HG03460 (cell line): ENCODE data around the gene ADAM33.

Source experiments
- ATAC-seq: cut with Tn5 transposase; IDR thresholded peaks from one replicate; pipeline ENCODE4 v1.9.1; 2021; ENCODE audit not compliant: unreplicated experiment

Gene ADAM33, protein sequence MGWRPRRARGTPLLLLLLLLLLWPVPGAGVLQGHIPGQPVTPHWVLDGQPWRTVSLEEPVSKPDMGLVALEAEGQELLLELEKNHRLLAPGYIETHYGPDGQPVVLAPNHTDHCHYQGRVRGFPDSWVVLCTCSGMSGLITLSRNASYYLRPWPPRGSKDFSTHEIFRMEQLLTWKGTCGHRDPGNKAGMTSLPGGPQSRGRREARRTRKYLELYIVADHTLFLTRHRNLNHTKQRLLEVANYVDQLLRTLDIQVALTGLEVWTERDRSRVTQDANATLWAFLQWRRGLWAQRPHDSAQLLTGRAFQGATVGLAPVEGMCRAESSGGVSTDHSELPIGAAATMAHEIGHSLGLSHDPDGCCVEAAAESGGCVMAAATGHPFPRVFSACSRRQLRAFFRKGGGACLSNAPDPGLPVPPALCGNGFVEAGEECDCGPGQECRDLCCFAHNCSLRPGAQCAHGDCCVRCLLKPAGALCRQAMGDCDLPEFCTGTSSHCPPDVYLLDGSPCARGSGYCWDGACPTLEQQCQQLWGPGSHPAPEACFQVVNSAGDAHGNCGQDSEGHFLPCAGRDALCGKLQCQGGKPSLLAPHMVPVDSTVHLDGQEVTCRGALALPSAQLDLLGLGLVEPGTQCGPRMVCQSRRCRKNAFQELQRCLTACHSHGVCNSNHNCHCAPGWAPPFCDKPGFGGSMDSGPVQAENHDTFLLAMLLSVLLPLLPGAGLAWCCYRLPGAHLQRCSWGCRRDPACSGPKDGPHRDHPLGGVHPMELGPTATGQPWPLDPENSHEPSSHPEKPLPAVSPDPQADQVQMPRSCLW

DNA sequence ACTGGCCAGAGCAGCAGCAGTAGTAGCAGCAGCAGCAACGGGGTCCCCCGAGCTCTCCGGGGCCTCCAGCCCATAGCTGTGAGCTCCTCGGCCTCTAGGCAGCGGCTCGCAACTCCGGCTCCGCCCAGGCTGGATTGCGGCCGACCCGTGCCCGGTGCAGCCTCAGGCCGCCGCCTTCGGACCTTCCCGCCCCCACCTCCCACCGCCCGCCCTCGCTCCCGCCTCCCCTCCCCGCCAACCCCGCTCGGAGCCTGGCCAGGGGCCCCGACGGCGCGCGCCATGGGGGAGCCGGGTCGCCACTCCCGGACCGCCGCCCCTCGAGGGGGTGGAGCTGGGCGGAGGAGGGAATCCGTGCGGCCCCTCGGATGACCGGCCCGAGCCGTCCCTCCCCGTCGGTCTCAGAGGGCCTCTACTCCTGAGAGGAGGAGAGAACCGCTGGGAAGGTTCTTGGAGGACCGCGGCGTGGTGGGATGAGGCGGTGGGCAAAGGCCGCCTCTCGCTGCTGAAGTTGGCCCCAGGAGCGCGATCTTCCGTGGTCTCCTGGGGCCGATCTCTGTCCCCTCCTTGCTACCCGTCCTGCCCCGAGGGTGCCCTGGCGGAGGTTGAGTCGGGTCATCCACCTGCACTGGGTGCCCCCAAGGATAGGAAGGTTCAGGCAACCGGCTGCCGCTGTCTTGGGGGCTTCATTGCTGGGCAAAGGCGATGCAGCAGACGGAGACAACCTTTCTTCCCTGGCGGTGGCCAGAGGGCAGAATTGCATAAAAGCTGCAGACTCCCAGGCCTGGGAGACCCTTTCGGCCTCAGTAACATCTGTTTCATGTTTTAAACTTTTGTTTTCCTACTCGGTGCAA is at the start of gene ADAM33:
TSS of gene ADAM33 (minus strand) at position 80 of the 851 bp plus-strand sequence. CDS start at position 74, 6 bp downstream.
- ATAC-seq = no peak

DNA sequence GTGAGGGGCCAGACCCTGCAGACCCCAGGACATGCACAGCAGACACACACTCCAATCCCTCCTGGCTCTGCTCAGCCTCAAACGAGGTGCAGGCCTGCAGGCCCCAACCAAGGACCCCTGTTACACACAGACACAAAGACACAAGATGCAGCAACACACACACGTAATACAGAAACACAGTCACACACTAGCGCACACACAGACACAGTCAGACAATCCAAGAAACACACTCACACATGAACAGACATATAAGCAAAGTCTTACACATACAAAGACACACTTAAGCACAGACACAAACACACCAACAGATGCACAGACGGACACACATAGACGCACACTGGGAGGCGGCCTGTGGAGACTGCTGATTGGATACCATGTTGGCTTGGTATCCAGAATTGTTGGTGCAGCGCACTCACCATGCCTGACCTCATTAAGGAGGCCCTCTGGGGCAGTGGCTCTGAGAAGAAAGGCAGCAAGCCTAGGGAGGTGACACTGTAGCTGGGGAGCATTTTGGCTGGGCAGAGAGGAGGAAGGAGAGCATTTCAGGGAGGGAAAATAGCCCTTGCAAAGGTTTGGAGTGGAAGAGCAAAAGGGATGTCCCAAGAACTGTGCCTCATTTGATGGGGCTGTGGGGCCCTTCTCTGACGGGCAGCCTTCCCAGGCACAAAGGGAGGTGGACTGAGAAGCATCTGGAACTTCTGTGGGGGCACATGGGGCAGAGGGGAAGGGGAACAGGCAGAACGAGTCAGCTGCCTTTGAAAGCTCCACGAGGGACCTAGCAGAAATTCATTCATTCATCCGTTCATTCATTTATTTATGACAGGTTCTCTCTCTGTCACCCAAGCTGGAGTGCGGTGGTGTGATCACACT is 49.2 kb upstream of the ADAM33 start:
- no peak for ATAC-seq

DNA sequence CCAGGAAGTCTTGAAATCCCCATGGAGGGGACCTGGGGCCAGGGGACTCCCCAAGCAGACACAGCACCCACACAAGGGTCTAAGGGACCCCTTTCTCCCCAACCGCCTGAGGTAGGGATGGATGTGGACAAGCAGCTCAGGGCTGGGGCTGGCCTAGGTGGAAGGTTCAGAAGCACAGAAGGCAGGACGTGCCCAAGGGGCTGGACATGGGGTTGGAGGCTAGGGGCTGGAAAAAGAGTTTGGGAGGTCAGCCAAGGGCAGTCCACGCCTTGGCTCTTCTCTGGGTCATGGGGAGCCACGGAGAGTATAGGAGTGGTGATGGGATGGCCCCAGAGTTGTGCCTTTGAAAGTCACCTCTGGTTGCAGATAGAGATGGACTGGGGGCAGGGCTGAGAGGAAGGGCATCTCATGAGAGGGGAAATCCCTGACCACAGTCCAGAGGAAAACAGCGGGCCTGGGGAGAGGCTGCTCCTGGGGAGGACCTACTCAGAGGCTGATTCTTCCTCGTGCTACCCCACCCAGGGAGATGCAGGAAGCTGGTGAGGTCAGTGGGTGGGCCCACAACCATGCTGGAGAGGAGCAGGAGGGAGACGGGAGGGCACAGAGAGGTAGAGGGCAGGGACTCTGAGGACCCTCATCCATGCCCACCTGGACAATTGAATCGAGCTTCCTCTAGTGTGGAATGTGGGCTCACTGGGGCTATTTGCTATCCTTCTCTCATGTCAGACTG is 48.2 kb upstream of the ADAM33 start:
- ATAC-seq = no peak

DNA sequence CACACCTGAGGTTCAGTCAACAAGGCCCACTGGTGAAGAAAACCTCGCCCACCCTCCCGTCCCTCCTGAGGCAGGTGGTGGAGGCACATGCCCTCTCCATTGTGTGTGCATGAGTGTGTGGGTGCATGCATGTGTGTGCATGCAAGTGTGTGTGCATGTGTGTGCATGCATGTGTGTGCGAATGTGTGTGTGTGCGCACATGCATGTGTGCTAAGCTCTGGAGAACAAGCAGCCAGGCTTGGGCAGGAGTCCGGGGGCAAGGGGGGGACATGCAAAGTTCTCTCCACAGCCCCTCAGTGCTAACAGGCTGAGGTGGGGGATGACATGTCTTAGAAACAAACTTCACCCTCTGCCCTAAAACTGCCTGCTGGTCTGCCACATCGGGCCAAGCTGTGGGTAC is 47.6 kb upstream of the ADAM33 start:
- no peak for ATAC-seq

DNA sequence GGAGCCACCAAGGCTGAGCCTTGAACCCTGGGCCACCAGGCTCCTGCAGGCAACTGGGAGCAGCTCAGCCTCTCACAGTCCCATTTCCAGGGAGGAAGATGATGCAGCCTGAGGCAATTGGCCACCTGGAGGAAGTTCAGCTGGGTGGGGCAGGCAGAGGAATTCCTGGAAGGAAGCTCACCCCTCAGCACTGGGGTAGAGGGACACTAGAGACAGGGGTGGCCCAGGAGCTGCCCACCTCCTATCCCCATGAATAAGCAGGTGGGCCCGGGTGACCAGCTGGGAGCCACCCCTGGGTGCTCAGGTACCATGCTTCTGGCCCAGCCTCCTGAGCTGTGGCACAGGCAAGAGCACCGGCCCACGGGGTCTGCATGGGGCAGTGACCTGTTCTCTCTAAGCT is 47.1 kb upstream of the ADAM33 start:
- ATAC-seq = no peak

DNA sequence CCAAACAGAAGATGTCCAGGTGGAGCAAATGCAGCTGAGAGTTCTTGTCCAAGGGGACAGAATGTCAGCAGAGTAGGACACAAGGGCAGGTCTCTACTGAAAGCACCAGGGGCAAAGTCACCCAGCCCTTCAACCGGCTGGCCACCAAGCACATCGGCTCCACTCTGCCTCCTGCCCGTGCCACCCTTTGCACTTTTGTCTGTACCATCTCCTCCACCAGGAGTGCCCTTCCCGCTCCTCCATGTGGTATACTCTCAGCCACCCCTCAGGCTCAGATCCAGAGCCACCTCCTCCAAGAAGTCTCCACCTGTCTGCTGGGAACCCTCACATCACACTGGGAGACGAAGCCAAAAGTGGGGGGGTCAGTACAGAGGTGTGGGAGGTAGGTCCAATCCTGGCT is 46.5 kb upstream of the ADAM33 start:
- no peak for ATAC-seq

DNA sequence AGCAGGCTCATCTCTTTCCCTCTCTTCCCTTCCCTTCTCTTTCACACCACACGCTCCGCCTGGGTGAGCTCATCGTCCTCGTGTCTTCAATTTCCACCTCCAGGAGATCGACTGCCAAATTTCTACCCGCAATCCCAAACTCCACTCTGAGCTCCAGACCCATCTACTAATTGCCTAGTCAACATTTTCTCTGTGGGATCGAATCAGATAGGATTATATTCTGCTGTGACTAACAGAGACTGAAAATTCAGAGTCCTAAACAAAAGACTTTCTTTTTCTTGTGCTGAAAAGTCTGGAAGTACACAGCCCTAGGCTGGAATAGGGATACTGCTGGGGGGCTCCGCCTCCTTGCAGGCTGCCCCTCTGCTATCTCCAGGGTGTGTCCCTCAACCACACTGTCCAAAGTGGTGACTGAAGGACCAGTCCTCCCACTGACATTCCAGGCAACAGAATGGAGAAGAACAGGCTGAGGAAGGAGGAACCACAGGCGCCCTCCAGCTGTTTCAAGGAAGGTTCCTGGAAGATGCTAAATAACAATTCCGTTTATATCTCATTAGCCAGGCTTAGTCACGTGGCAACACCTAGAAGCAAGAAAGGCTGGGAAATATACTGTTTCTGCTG is 45.7 kb upstream of the ADAM33 start:
- ATAC-seq = no peak

DNA sequence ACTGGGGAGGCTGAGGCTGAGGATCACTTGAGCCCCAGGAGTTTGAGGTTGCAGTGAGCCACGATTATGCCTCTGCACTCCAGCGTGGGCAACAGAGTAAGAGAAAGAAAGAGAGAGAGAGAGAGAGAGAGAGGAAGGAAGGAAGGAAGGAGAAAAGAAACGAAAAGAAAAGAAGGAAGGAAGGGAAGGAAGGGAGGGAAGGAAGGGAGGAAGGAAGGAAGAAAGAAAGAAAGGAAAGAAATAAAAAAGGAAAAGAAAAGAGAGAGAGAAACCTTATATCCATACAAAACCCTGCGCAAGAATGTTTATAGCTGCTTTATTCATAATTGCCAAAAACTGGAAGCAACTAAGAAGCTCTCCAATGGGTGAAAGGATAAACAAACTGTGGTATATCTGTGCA is 42.5 kb upstream of the ADAM33 start:
- no peak for ATAC-seq

DNA sequence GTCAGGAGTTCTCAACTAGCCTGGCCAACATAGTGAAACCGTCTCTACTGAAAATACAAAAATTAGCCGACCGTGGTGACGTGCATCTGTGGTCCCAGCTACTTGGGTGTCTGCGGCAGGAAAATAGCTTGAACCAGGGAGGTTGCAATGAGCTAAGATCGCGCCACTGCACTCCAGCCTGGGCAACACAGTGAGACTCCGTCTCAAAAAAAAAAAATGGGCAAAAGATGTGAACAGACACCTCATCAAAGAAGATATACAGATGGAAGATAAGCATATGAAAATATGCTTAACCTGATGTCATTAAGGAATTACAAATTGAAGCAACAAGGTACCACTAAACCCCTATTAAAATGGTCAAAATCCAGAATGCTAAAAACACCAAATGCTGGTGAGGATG is 41.5 kb upstream of the ADAM33 start:
- ATAC-seq = no peak

DNA sequence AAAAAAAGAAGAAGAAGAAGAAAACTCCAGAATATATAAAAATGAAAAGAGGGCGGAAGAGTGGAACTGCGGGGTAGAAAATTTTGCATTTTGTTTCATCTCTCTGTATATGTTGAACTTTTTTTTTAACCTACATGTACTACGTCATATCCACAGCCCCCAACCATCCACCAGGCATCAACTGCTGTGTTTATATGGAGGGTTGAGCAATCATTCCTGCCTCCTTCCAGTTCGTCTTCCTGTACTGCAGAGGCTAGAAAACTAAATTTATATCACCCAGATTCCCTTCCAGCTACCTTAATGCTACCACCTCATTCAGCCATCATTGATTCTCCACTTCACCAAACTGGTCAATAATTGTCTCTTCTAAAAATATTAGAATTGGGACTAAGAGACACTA is 40.1 kb upstream of the ADAM33 start:
- no peak for ATAC-seq

DNA sequence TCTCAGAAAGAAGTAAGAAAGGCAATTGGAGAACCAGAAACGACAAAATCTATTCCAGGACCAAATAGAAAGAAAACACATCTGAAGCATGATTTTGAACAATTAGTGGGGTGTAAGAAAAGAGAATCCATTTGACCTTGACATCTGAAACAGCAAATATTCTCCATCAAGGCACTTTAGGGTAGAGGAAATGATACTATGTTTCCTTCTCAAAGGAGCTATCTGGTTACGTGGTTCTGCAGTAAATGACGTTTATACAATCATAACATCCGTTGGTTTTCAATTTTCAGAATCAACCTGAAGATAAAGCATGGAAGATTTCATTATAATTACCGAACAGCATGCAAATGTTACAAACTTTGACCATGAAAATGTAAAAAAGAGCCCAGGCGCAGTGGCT is 38.8 kb upstream of the ADAM33 start:
- ATAC-seq = no peak

DNA sequence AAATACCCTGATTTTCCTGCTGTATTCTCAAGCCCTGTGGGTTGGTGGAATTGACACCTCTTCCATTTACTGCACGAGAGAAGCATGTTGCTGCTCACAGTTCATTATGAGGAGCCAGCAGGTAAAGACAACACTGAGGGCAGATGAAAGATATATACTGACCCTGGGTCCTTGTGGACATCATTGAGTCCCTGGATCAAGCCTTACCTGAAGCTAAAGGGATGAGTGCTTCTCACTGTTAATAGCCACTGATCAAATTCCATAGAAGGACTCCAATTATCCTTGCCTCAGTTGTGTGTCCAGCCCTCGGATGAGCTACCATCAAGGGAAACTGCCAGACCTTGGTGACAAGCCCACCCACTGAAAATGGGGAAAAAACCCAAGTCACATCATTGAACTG is 38.3 kb upstream of the ADAM33 start:
- ATAC-seq = no peak

DNA sequence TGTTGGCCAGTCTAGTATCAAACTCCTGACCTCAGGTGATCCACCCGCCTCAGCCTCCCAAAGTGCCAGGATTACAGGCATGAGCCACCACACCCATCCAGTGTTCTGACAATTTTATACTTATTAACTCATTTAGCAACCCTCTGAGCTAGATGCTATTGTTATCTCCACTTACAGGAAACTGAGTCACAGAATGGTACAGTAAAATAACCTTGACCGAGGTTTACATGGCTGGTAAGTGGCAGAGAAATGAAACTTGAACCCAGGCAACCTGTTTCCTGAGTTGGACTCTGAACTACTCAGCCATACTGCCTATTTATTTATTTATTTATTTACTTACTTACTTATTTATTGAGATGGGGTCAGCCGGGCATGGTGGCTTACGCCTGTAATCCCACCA is 37.2 kb upstream of the ADAM33 start:
- ATAC-seq = no peak

DNA sequence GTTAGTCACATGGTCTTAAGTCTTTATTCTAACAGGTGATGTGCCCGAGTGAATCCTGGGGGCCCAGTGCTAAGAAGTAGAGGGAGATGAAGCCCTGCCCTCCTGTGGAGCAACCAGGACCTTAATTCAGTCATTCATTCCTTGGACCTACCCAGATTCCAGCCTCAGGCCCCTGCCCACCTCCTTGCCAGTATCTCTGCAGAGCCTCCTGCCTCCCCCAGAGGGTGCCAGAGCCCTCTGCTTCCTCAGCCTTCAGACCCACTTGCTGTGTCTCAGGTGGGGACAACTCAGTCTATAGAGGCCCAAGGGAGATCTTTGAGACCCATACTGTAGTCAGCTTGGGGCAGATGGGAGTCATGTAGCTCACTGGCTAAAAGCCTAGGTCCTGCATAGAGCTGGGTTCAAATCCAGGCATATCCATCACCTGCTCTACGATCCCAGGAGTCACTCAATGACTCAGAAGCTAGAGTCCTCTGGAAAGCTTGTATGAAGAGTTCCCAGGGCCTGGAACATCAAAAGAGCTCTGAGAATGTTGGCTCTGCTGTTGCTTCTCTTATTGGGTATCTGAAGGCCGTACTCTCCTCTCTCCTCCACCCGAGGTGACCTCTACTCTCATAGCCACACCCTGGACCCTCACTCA is 34.5 kb upstream of the ADAM33 start:
- no peak for ATAC-seq

DNA sequence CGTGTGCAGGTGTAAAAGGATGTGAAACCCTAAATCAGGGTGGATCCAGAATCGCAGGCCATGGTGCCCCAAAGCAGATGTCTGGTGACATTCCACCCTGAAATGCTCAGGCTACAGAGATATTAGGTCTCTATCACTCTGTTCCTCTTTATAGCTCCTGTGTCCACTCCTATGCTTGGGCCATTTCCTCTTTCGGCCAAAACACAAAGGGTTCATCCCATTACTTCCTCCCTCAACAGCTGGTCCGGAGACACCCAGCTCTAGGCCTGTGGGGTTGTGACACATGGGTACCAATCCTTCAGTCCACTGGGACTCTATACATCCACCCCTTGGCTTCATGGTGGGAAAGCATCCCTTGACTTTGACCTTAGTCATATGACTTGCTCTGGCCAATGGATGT is 32.3 kb upstream of the ADAM33 start:
- no peak for ATAC-seq

DNA sequence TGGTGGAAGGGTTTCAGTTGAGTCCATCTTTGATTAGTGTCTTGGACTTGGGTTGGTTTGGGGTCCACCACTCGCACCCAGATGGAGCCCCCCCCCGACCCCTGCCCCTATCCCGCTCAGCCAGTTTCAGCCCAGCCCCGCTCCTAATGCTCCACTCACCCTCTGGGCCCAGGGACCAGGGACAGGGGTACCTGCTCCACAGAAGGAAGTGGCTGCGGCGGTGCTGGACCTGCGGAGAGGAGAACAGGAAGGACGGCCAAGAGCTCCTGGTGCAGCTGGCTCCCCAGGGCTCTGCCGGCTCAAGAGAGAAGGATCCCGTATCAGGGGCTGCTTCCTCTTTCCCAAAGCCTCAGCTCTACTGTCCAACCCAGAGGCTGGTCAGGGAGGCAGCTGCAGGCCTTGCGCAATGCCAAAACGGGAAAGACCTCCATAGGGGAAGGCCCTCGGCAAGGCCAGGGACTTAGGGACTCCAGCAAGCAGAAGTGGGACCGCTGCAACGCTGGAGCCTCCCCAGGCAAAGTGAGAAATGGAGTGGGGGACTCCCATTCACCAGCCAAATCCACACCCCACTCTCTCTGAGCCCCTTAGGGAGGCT is 30.6 kb upstream of the ADAM33 start, which contains the start of gene SIGLEC1:
TSS of gene SIGLEC1 (minus strand) at position 322 of the 595 bp plus-strand sequence. CDS start 5,472 bp downstream, outside the sequence.
- no peak for ATAC-seq

DNA sequence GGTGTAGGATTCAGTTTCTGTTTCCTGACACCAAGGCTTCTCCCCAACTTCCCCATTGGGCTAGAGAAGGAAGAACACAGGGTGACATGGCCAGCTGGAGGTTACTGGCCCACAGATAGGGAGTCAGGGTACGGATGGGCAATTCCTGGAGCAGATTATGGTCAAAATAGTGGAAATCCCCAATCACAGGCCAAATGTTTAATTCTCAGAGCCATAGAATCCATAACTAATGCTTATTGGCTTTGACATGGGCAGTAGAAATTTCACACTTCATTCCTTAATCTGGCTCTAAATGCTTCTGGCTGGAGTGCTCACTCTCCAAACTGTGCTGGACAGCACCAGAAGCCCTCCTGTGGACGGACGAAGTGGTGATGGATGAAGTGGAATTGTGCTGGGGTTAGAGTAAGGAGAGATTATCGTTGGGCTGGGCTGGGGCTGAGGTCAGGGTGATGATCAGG is 29.7 kb upstream of the ADAM33 start:
- no peak for ATAC-seq
